HepG2 (cell line): ENCODE results near the gene ZBTB34. TPM values are rescaled to one million over a fixed set of nuclear protein-coding genes. Genes with fewer than 3 reads are reported as not detected.

Experiments
- BORCS8-MEF2B ChIP-seq: sonication (generic); formaldehyde crosslinking; IDR thresholded peaks from 2 replicates; pipeline ENCODE4 v1.8.0; 2022; ENCODE audit warnings: mild to moderate bottlenecking, missing genetic modification reagents
- CAMTA2 ChIP-seq: sonication (generic); formaldehyde crosslinking; IDR thresholded peaks from 2 replicates; pipeline ENCODE4 v1.4.0; 2020; ENCODE audit warnings: mild to moderate bottlenecking, missing genetic modification reagents, borderline replicate concordance
- CSRNP2 ChIP-seq: sonication (generic); formaldehyde crosslinking; conservative IDR thresholded peaks from 2 replicates; pipeline ENCODE4 v1.8.0; 2022; ENCODE audit warnings: low read depth, missing genetic modification reagents
- FOXK1 ChIP-seq: sonication (generic); formaldehyde crosslinking; IDR thresholded peaks from 2 replicates; pipeline ENCODE4 v1.4.0; 2020; ENCODE audit warnings: low read depth, missing genetic modification reagents, borderline replicate concordance
- KLF6 ChIP-seq: IDR thresholded peaks from 2 replicates; pipeline ENCODE4 v1.8.0; 2016; ENCODE audit warnings: missing biosample characterization, missing genetic modification reagents
- MED13 ChIP-seq: sonication (generic); formaldehyde crosslinking; IDR thresholded peaks from 2 replicates; pipeline ENCODE4 v1.5.0; 2020; ENCODE audit warnings: missing genetic modification reagents
- SMAD9 ChIP-seq: sonication (generic); formaldehyde crosslinking; IDR thresholded peaks from 2 replicates; pipeline ENCODE4 v1.5.1; 2020; ENCODE audit warnings: mild to moderate bottlenecking, missing genetic modification reagents
- THAP8 ChIP-seq: sonication (generic); formaldehyde crosslinking; IDR thresholded peaks from 2 replicates; pipeline ENCODE4 v1.5.1; 2020; ENCODE audit warnings: missing genetic modification reagents, mild to moderate bottlenecking, borderline replicate concordance
- TMF1 ChIP-seq: sonication (generic); formaldehyde crosslinking; IDR thresholded peaks from 2 replicates; pipeline ENCODE4 v1.8.1; 2022; ENCODE audit warnings: low read depth, missing genetic modification reagents
- ZNF331 ChIP-seq: sonication (generic); formaldehyde crosslinking; IDR thresholded peaks from 2 replicates; pipeline ENCODE4 v1.4.0; 2020; ENCODE audit warnings: missing genetic modification reagents
- ZNF33A ChIP-seq: sonication (generic); formaldehyde crosslinking; IDR thresholded peaks from 2 replicates; pipeline ENCODE4 v1.5.1; 2020; ENCODE audit warnings: missing genetic modification reagents, mild to moderate bottlenecking, moderate library complexity, borderline replicate concordance
- ZNF367 ChIP-seq: sonication (generic); formaldehyde crosslinking; IDR thresholded peaks from 2 replicates; pipeline ENCODE4 v1.4.0; 2020; ENCODE audit warnings: missing genetic modification reagents, borderline replicate concordance
- polyA plus RNA-seq, 8 experiments: library from polyadenylated mRNA; depleted of rRNA in 3 of 8; stranded (reverse) in 7 of 8; unstranded in 1 of 8; fragments of >200 nt; fragmentation: Illumina TruSeq in 4 of 8; extraction: Trizol in 4 of 8; gene quantifications; 2 replicates each; pipeline versions ENCODE4 v1.2.1 to v1.2.3, GENCODE V29; 2011 to 2016; ENCODE audit warnings: low read depth in 4 of 8, missing spikeins in 1 of 8, mixed read lengths in 1 of 8; ENCODE audit not compliant: insufficient read depth in 1 of 8
- total RNA-seq, 5 experiments: library from RNA; depleted of rRNA; stranded (reverse); fragments of >200 nt; fragmentation: Illumina TruSeq; extraction: Trizol; gene quantifications; 2 replicates each; pipeline ENCODE4 v1.2.3, GENCODE V29; 2016; ENCODE audit warnings: low read depth in 1 of 5
- TF ChIP-seq, protein P1 (sequence below): sonication (generic); formaldehyde crosslinking; IDR thresholded peaks from 2 replicates; pipeline ENCODE4 v1.8.1; 2023; ENCODE audit warnings: mild to moderate bottlenecking, missing genetic modification reagents
- TF ChIP-seq, protein P2 (sequence below): sonication (generic); formaldehyde crosslinking; IDR thresholded peaks from 2 replicates; pipeline ENCODE4 v1.5.0; 2020; ENCODE audit warnings: mild to moderate bottlenecking, missing genetic modification reagents

ZBTB34 gene
- total and polyA plus RNA-seq, 2 of the 13 experiments (the other 11 are each of a cell fraction or from before 2014, with no cell fraction given): 5.9 to 8.7 TPM

DNA sequence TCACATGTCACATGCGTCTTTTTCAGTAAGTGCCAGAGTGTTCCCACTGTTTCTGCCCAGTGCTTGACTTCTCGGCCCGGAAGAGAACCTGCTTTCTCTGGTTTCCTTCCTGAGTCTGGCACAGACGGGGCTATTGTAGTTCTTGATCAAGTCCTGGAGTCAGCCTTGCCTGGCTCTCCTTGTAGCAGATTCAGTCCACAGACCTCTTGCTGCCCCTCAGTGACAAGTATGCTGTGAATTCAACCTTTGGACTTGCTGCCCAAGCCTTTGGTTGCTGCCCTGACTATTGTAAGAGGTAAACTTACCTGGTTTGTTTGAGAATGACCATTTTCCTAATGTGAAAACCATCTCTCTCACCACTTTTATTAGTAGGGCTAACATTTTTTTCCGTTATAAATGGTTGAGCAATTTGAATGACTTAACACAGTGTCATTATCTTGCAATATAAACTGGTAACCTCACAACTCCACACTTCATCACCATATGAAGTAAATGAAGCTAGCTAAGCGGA is 24.7 kb downstream of the ZBTB34 start (continued):
- TF ChIP-seq CSRNP2 (CRISPR knock-in tag): no peak
- TF ChIP-seq KLF6 (CRISPR knock-in tag): no peak
- TF ChIP-seq, protein P1, sequence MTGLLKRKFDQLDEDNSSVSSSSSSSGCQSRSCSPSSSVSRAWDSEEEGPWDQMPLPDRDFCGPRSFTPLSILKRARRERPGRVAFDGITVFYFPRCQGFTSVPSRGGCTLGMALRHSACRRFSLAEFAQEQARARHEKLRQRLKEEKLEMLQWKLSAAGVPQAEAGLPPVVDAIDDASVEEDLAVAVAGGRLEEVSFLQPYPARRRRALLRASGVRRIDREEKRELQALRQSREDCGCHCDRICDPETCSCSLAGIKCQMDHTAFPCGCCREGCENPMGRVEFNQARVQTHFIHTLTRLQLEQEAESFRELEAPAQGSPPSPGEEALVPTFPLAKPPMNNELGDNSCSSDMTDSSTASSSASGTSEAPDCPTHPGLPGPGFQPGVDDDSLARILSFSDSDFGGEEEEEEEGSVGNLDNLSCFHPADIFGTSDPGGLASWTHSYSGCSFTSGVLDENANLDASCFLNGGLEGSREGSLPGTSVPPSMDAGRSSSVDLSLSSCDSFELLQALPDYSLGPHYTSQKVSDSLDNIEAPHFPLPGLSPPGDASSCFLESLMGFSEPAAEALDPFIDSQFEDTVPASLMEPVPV (CRISPR knock-in tag): no peak
- peak; percentile 30; the same call in 1 of the 2 replicates for TF ChIP-seq FOXK1
- TF ChIP-seq ZNF331 (CRISPR knock-in tag): peak; percentile 51; the same call in 1 of the 2 replicates
- TF ChIP-seq, protein P2, sequence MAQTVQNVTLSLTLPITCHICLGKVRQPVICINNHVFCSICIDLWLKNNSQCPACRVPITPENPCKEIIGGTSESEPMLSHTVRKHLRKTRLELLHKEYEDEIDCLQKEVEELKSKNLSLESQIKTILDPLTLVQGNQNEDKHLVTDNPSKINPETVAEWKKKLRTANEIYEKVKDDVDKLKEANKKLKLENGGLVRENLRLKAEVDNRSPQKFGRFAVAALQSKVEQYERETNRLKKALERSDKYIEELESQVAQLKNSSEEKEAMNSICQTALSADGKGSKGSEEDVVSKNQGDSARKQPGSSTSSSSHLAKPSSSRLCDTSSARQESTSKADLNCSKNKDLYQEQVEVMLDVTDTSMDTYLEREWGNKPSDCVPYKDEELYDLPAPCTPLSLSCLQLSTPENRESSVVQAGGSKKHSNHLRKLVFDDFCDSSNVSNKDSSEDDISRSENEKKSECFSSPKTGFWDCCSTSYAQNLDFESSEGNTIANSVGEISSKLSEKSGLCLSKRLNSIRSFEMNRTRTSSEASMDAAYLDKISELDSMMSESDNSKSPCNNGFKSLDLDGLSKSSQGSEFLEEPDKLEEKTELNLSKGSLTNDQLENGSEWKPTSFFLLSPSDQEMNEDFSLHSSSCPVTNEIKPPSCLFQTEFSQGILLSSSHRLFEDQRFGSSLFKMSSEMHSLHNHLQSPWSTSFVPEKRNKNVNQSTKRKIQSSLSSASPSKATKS (CRISPR knock-in tag): no peak
- no peak for TF ChIP-seq ZNF33A (CRISPR knock-in tag)
- TF ChIP-seq MED13 (CRISPR knock-in tag): no peak
- no peak for TF ChIP-seq SMAD9 (CRISPR knock-in tag)
- TF ChIP-seq TMF1 (CRISPR knock-in tag): no peak
- no peak for TF ChIP-seq THAP8
- no peak for TF ChIP-seq BORCS8-MEF2B
- TF ChIP-seq ZNF367 (CRISPR knock-in tag): no peak
- TF ChIP-seq CAMTA2 (CRISPR knock-in tag): no peak
